Fibroblast of skin of back (primary cell): ENCODE results near the gene PRDM13.
"Not testable (repeated sequence)": the region's sequence is repeated elsewhere in the genome, so short reads cannot be mapped to it uniquely, and the experiment has no call there.

Experiments used
- DNase-seq: peaks from one replicate; pipeline ENCODE4 v3.0.0-alpha.2; 2013

PRDM13 gene

DNA sequence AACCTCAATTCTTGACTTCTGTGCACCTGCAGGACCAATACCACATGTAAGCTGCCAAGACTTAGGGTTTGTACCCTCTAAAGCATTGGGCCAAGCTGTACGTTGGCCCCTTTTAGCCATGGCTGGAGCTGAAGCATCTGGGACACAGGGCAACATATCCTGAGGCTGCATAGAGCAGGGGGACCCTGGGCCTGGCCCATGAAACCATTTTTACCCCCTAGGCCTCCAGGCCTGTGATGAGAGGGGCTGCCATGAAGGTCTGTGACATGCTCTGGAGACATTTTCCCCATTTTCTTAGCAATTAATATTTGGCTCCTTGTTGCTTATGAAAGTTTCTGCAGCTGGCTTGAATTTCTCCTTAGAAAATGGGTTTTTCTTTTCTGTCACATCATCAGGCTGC, 31.0 kb downstream of the PRDM13 start:
- no peak for DNase-seq

DNA sequence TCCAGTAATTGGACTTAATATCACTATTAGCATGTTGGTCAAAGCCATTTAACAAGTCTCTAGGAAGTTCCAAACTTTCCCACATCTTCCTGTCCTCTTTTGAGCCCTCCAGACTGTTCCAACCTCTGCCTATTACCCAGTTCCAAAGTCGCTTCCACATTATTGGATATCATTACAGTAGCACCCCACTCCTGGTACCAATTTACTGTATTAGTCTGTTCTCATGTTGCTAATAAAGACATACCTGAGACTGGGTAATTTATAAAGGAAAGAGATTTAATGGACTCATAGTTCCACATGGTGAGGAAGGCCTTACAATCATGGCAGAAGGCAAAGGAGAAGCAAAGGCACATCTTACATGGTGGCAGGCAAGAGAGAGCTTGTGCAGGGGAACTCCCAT, 31.7 kb downstream of the PRDM13 start:
- DNase-seq: not testable (repeated sequence)

DNA sequence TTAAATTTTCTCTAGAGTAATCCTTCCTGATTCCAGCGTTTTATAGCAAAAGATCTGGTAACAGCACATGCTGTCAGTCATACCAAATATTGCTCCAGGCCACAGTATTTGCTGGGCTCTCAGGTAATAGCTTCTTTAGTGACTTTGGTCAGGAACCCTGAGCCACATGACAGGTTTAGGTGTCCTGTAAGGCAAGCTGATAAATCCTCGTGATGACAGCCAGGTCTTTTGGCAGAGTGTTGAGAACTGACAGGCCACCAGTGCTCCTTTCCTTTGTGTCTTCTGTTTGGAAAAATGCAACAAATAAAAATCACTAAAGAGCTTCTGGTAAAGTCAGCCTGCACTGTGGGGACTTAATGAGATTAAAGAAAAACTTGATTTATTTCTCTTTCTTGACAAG, 34.6 kb downstream of the PRDM13 start:
- no peak for DNase-seq

DNA sequence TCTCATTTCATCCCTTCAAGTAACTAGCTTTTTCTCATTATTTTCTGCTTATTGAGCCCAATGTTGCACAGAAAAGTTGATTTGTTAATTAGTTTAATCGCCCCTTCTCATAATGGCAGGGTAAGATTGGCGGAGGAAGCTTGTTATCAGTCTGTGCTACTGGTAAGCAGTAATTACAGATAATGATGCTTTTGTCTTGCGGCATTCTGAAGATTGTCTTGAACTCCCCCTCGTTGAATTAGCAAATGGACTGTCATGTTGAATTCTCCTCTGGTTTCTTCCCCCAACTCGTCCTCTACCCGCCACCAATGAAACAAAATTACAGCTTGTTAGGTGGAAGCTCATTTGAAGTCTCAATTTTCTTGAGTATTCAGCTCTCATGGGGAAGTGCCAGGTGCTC, 39.4 kb downstream of the PRDM13 start:
- DNase-seq: no peak

DNA sequence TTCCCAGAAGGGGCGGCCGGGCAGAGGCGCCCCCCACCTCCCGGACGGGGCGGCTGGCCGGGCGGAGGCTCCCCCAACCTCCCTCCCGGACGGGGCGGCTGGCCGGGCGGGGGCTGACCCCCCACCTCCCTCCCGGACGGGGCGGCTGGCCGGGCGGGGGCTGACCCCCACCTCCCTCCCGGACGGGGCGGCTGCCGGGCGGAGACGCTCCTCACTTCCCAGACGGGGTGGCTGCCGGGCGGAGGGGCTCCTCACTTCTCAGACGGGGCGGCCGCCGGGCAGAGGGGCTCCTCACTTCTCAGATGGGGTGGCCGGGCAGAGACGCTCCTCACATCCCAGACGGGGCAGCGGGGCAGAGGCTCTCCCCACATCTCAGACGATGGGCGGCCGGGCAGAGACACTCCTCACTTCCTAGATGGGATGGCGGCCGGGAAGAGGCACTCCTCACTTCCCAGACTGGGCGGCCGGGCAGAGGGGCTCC, 43.5 kb downstream of the PRDM13 start:
- not testable (repeated sequence) for DNase-seq

DNA sequence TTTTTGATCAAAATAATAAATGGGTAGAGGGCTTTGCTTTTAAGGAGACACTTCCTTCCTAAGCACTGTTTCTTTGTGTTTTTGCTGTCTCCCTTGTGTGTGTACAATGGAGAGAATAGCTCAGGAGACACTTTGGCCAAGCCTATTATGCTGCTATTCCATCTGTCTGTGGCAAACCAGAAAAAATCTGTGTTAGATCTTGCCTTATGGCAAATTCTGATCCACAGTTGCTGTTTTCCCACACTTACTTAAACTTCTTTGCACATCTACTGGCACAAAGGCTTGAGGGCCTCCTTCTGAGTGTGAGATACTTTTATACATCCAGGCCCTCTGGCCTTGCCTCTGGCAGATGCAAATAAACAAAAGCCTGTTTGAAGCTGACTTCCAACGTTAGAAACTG, 53.6 kb downstream of the PRDM13 start:
- no peak for DNase-seq

DNA sequence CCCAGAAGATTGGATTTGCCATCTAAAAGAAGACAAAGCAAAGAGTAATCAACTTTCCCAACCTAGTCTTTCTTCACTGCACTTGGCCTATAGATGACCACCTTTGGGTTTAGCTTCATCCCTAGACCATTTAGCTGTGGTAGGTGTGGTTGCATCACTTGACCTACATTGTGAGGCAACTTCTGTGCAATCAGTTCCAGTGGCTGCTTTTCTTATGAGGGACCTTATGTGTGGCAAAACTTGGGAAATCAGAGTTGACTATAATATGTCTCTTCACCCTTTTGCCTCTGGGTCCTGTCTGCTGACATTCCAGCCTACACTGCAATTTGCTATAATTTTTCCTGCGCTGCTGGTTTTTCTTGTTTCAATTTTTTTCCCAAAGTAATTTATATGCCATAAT, 55.2 kb downstream of the PRDM13 start:
- DNase-seq: no peak

DNA sequence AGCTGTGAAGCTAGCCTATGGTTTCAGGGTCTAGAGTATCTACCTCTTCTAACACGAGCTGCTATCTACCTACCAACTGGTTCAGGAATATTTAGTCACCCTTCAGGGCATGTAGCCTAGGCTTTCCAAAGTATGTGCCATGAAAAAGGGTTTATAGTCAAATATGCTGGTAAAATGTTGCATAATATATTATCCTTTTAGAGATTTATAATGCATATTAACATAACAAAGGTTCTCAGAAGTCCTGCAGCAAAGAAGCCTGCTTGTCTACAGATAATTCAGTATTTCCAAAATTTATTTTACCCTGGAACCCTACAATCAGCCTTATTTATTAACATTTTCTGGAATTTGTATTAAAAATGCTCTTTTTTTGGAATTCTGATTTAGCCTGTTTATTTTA, 56.0 kb downstream of the PRDM13 start:
- DNase-seq: no peak
